HG03571 (cell line): ENCODE data around the gene MAST3.

Source experiments
- ATAC-seq: cut with Tn5 transposase; IDR thresholded peaks from one replicate; pipeline ENCODE4 v1.9.1; 2021; ENCODE audit not compliant: unreplicated experiment

MAST3 gene

DNA sequence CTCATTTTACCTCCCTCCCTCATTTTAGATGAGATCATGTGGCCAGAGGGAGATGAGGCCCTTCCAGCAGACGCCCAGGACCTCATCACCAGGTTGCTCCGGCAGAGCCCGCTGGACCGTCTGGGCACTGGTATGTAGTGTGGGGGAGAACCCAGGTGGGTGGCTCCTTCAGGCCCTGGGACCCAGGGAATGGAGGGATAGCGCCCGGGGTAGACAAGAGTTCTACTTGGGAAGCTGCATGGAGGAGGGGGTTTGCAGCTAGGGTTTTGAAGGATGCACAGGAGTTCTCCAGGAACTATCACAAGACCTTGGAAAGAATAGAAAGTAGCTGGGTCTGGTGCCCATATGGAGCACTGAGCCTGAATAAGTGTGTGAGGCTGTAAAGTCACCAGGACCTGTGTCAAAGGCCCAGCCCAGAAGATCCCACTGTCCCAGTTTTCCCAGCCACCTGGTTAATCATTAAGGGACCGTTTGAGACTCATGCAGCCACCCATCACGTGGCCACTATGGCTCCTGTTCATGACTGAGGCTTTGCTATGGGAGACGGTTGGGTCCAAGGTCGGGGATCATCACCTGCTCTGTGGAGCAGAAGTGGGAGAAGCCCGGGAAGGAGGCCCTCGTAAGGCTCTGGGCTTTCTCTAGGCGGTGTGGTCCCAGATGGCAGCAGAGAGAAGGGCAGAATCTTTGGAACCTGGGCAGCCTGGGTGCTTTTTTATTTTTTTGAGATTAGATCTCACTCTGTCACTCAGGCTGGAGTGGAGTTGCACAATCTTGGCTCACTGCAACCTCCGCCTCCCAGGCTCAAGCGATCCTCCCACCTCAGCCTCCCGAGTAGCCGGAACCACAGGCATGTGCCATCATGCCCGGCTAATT, 38.4 kb downstream of the MAST3 start:
- no peak for ATAC-seq

DNA sequence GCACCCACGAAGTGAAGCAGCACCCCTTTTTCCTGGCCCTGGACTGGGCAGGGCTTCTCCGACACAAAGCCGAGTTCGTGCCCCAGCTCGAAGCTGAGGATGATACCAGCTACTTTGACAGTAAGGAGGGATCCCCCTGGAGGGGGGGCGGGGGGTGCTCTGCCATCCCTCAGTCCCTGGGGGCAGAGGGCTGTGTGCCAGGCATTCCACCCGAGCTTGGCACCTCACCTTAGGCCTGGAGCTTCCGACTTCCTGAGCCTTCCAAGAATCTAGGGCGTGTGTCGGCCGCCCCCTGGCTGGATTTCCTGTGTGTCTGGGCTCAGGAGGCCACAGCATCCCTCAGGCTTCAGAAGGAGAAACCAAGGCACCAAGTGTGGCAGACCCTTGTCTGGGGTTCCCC, 39.7 kb downstream of the MAST3 start:
- no peak for ATAC-seq

DNA sequence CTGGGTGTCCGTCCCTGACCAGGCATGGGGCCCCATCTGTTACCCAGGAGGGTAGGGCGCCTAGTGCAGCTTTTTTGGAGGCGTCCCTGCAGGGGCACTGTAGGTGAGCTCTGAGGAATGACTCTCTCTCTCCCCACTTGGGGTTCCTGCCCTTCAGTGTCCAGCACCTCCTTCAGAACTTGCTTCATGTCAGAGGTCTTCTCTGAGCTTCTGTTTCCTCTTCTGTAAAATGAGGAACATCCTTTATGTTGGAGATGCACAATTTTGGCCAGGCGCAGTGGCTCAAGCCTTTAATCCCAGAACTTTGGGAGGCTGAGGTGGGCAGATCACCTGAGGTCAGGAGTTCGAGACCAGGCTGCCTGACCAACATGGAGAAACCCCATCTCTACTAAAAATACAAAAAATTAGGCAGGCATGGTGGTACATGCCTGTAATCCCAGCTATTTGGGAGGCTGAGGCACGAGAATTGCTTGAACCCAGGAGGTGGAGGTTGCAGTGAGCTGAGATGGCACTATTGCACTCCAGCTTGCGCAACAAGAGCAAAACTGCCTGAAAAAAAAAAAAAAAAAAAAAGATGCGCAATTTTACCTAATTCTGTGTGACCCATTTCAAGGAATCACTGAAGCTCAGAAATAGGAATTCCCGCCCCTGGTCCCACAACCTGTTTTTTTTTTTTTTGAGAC, 40.2 kb downstream of the MAST3 start:
- ATAC-seq: no peak

DNA sequence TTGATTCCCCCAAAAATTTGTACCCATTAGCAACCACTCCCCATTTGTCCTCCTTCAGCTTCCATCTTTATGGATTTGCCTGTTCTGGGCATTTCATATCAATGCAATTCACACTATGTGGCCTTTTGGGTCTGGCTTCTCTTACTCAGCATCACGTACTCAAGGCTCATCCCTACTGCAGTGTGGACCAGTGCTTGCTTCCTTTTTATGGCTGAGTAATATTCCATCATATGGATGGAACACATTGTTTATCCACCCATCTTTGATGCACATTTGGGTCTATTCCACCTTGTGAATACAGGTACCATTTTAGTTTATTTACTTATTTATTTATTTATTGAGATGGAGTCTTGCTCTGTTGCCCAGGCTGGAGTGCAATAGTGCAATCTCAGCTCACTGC, 42.9 kb downstream of the MAST3 start:
- ATAC-seq: no peak

DNA sequence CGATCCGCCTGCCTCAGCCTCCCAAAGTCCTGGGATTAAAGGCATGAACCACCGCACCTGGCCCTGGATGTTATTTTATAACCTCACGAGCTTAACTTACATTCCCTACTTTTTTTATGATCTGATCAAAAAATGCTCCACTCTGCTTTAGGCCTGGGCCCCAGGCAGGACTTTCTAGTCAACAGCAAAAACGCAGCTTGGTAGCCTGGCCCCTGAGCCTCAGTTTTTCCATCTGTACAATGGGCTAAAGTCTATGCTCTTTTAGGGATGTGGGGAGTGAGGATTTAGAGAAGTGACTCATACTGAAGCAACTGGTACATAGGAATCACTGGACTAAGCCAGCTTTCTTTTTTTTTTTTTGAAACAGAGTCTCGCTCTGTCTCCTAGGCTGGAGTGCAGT, 43.5 kb downstream of the MAST3 start:
- no peak for ATAC-seq

DNA sequence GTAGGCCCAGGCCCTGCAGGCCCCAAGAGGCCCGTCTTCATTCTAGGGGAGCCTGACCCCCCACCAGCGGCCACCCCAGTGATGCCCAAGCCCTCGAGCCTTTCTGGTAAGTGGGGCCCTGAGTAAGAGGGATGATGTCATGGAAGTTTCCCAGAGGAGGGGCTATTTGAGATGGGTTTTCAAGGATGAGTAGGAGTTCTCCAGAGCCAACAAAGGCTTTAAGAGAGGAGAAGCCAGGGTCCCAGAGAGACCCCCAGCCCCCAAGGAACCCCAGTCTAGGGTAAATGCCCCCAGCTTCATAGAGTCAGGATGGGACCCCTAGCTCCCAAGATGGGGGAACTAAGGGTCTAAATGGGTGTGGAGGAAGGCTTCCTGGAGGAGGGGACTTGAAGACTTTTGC, 46.3 kb downstream of the MAST3 start:
- no peak for ATAC-seq

DNA sequence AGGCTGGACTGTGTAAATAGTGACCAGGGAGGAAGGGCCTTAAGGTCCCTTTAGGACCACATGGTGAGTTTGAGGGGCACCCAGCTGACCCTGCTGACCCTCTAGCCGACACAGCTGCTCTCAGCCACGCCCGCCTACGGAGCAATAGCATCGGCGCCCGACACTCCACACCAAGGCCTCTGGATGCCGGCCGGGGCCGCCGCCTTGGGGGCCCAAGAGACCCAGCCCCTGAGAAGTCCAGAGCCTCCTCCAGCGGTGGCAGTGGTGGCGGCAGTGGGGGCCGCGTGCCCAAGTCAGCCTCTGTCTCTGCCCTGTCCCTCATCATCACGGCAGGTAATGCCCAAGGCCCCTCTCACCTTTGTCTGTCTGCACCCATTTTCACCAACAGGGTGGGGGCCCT, 46.8 kb downstream of the MAST3 start:
- ATAC-seq: no peak

DNA sequence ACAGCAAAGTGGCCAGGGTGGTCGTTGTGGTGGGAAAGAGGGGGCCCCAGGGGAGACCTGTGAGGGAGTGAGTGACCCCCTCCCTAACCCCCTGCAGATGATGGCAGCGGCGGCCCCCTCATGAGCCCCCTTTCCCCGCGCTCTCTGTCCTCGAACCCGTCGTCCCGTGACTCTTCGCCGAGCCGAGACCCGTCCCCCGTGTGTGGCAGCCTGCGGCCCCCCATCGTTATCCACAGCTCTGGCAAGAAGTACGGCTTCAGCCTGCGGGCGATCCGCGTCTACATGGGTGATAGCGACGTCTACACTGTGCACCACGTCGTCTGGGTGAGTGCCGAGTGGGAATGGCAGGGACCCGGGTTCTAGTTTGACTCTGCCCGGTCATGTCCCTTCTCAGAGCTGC, 47.3 kb downstream of the MAST3 start:
- ATAC-seq: no peak

DNA sequence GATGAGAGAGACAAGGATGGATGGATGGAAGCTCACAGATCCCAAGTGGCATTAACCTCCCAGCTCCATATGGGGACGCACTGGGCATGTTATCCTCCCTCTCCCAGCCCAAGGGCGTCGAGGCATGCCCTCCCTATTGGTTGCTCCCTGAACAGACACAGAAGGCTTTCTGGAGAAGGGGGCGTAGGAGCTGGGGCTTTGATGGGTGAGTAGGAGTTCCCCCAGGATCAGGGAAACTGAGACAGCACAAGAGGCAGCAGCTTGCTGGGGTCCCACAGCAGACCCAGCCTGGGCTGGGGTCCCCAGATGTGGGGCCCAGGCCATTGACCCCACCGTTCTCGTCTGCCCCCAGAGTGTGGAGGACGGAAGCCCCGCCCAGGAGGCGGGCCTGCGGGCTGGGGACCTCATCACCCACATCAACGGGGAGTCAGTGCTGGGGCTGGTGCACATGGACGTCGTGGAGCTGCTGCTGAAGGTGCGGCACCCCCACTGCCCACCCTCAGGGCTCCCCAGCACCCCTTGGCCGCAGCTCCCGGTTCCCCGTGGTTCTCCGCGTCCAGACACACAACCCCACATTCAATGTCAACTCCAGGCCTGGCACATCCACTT, 47.9 kb downstream of the MAST3 start:
- ATAC-seq: no peak

DNA sequence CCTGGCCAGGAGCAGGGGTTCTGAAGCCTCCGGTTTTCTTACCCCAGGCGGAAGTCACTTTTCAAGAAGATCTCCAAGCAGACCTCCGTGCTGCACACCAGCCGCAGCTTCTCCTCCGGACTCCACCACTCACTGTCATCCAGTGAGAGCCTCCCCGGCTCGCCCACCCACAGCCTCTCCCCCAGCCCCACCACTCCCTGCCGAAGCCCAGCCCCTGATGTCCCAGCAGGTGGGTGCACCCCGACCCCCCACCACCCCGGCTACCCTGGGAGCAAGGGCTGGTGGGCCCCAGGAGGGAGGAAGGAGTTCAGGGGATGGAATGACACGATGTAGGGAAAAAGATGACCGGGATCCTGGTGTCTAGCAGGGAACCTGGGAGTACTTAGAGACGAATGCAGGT, 49.8 kb downstream of the MAST3 start:
- no peak for ATAC-seq

DNA sequence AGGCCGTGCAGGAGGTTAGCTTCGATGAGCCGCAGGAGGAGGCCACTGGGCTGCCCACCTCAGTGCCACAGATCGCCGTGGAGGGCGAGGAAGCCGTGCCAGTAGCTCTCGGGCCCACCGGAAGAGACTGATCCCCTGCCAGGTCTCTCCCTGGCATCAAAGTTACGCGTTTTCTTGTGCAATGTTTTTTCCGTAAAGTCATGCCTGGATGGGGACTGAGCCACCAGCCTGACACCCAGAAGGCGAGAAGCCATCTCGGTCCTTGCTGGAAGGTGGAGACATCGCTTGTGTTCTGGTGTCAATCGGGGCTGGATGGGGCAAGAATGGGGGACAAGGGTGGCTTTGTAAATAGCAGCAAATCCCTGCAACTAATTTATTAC, 52.0 kb downstream of the MAST3 start:
- ATAC-seq: no peak

DNA sequence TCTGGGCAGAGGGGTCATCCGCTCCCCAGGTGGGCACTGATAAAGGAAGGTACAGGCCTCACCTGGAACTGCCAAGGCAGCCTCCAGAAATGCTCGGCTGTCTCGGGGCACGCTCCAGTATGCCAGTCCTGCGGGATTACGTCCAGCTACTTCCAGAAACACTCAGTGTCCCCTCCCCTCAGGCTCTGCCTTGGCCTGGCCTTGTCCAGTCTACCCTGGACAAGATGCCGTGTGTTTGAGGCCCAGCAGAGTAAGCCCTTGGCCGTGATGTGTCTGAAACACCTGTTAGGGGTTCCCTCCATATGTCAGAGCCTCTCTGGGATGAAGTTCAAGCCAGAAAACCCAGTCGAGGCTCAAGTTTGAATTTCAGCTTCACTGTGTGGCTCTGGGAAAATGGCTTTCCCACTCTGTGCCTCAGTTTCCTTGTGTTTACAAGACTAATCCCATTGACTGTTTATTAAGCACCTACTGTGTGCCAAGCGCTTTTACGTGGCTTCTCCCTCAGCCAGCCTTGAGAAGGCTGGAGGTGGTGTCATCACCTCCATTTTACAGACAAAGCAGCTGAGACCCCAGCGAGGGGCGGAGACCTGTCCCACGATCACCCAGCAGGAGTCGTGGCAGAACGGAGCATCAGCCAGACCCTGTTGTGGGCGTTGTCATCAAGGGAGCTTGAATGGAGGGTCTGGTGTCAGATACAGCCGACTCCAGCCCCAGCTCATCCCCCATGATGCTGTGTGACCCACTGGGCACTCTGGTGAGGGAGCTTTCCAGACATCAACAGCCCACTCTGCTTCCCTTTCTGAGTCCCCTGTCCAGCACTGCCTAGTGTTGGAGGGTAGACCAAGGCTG, 53.4 kb downstream of the MAST3 start:
- ATAC-seq: no peak

DNA sequence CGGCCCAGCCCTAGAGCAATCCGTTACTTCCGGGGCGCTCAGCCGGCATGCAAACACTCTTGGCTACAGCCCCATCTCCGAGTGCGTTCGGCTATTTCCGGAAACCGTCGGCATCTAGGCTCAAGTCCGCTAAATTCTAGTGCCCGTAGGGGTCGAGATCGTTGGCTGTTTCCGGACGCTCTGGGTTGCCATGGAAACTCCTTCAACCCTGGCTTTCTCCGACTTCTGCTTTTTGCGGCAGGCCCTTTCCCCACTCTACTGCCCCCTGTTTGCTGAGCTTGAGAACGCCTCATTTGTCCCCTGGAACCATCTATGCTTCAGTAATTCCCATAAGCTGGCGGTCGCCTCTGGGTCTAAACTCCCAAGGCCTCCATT, 54.9 kb downstream of the MAST3 start:
- ATAC-seq: peak; percentile 61

DNA sequence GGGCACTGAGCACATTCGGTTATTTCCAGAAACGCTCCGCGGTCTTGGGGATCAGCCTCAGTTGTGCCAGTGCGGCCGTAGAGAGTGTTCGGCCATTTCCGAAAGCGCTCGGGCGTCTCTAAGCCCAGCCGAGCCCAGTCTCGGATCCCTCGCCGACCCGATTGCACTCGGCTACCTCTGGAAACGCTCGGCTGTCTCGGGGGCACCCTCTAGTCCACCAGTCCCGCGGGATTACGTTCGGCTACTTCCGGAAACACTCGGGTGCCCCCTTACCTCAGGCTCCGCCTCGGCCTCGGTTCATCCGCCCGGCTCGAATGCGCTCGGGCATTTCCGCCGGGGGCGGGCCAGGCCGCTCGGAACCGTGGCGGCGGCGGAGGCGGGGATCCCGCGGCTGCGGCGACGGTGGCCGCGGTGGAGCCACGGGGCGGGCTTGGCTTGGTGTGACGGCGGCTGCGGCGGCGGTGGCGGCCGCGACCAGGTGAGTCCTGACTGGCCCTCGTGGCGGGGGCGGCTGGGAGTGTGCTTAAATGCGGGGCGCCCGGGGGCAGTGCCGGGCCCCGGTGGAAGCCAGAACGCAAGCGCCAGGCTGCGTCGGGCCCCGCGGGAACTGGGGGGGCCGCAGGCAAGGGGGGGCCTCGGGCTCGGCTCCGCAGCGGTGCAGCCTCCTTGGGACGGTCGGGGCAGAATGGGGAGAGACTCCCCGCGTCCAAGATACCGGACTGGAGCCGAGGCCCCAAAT, 55.4 kb downstream of the MAST3 start, which contains the start of gene PIK3R2:
Gene PIK3R2, plus strand, starts transcription at position 347 of the 739 bp plus-strand sequence. CDS start 2,717 bp downstream, outside the sequence.
- peak; percentile 53 for ATAC-seq

DNA sequence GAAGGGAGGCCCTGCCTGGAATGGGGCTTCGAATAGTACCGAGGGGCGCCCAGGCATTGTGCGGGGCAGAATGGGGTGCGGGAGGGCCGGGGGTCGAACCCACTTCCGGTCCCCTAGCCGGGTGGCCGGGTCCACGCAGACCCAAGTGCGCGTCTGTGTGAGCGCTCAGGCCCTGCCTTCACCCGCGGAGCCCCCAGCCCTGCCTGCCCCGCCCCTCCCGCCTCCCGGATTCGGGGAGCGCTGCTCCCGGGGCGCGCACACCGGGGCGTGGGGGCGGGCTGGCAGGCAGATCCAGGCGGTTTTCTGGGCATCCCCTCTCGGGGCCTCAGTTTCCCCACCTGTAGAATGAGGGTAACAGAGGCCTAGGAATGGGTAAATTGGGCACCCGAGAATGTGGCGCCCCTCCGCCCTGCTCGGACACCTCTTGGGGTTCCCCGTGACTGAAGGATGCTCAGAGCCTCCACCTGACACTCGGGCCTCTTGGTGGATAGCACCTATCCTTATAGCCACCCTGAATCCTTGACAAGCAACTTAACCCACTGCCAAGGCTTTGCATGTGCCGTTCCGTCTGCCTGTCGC, 56.1 kb downstream of the MAST3 start:
- ATAC-seq: no peak

DNA sequence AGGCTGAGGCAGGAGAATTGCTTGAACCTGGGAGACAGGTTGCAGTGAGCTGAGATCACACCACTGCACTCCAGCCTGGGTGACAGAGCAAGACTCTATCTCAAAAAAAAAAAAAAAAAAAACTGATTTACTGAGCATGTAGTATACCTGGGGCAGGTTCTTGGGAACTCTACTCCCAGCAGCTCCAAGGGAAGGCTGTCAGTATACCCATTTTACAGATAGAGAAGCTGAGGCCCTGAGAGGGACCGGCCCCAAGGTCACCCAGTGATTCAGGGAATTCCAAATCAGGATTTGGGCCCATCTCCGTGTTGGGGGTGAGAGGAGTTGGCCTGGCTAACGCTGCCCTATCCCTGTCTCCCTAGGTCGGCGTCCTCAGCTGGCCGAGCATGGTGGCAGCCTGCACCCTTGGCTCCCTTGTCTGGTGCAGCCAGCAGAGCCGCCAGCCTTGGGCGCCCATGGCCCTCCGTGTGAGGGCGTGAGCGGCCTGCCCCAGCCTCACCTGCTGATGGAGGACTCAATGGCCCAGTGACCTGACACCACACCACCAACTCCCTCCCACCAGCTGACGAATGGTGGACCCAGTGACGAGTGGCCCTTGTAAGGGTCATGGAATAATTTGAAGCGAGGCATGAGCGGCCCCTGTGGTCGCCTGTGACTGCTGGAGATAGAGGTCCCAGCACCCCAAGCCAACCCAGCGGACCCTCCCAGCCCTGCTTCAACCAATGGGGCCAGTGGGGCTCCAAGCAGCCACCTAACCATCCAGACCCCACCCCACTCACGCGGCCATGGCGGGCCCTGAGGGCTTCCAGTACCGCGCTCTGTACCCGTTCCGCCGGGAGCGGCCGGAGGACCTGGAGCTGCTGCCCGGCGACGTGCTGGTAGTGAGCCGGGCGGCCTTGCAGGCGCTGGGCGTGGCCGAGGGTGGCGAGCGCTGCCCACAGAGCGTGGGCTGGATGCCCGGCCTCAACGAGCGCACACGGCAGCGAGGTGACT, 57.8 kb downstream of the MAST3 start:
- ATAC-seq: no peak

DNA sequence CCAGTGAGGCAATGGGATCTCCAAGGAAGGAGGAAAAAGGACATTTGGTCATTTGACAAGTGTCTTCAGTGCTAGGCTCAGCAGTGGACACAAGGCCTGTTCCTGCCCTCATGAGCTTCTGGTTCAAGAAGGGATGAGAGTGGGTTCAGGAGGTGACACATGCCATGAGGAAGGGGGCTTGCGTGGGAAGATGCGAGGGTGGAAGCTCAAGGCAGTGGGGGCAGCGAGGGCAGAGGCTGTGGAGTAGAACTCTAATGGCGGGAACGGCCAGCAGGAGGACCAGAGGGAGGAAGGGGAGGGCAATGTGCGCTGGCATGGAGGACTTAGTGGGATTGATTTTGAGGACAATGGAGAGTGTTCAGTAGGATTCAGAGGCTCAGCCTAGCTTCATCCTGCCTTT, 58.7 kb downstream of the MAST3 start:
- no peak for ATAC-seq

DNA sequence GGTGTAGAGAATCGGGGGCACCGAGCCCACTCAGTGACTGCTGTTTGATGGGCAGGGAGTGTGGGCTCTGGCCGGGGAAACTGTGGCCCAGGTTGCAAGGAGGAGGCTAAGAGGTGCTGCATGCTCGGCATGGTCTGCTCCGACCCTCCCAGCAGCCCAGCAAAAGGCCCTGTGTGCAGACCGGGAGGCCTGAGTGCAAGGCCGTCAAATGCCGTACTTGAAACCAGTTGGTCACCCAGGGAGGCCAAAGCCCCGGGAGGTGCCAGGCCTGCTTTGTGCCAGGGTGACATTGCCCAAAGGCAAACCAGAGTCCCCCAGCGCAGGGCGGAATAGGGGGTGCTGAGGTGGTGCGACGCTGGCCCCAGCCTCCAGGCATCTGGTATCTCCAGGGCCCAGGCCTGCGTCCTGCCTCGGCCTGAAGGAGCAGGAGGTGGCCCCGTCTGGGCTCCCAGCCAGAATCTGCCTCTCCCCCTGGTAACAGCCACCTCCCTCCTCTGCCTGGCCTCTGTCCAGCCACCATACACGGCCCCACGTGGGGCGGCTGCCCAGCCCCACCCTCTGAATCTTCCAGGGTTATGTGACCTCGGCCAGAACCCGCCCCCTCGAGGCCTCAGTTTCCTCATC, 59.4 kb downstream of the MAST3 start:
- no peak for ATAC-seq
